Activated CD8-positive, alpha-beta T cell treated with anti-CD3 and anti-CD28 coated beads, Interleukin-2, amount 10 ng/mL, durations not matched to agents 7 days and 5 days (primary cell): ENCODE results near the gene TEPSIN. TPM values are rescaled to one million over a fixed set of nuclear protein-coding genes. Genes with fewer than 3 reads are reported as not detected.

Experiments
- ATAC-seq: fragments of 150-1000 bp; cut with Tn5 transposase; one replicate; pipeline ENCODE4 v1.10.0; 2021; ENCODE audit warnings: moderate library complexity
- CTCF ChIA-PET: fragments of 350-600 bp; sonication (Branson Sonifier 250); formaldehyde crosslinking; loops from one replicate; lab custom pipeline; 2021; ENCODE audit warnings: antibody characterized with exemption; lab: Charles Lee
- POLR2A ChIA-PET: fragments of 350-600 bp; sonication (Branson Sonifier 250); formaldehyde crosslinking; loops from one replicate; lab custom pipeline; 2021; ENCODE audit warnings: antibody characterized with exemption; lab: Charles Lee
- DNase-seq: peaks from one replicate; pipeline ENCODE4 v3.0.0-alpha.2; 2020
- H3K27ac Mint-ChIP-seq: one replicate; pipeline ENCODE4 v1.8.0; 2021; ENCODE audit warnings: mild to moderate bottlenecking, mixed read lengths
- H3K27me3 Mint-ChIP-seq: one replicate; pipeline ENCODE4 v1.8.0; 2021; ENCODE audit warnings: low read depth, mixed read lengths
- H3K36me3 Mint-ChIP-seq: one replicate; pipeline ENCODE4 v1.8.0; 2021; ENCODE audit warnings: low read depth, mixed read lengths
- H3K4me1 Mint-ChIP-seq: one replicate; pipeline ENCODE4 v1.8.0; 2021; ENCODE audit warnings: low read depth, mixed read lengths
- H3K4me3 Mint-ChIP-seq: one replicate; pipeline ENCODE4 v1.8.0; 2021; ENCODE audit warnings: mild to moderate bottlenecking, mixed read lengths
- H3K9me3 Mint-ChIP-seq: one replicate; pipeline ENCODE4 v1.8.0; 2022; ENCODE audit warnings: mixed read lengths; ENCODE audit not compliant: insufficient read depth
- total RNA-seq, 2 experiments: library from RNA; stranded (reverse); gene quantifications; one replicate each; pipeline ENCODE4 v1.2.3, GENCODE V29; 2021

Gene TEPSIN
- total RNA-seq, 2 experiments from 2014 or later = 43.8 to 52.7 TPM

GRCh38 chr17:81183807-81184206 lies 55.0 kb downstream of the TEPSIN start:
- no peaks in the 10 kb centered on the region for H3K36me3 Mint-ChIP-seq
- ChIA-PET POLR2A (no interaction called here), CTCF (no interaction called here)

GRCh38 chr17:81183316-81183715 lies 55.5 kb downstream of the TEPSIN start:
- no peaks in the 10 kb centered on the region for H3K9me3 Mint-ChIP-seq
- H3K4me1 Mint-ChIP-seq = no peaks in the 10 kb centered on the region
- ChIA-PET CTCF (no interaction called here), POLR2A (no interaction called here)
- DNase-seq (no peak), ATAC-seq (no peak)
- H3K4me3 Mint-ChIP-seq = no peak overlapping the region
- H3K36me3 Mint-ChIP-seq = no peaks in the 10 kb centered on the region
- H3K27me3 Mint-ChIP-seq = peaks cover 2% of the 10 kb centered on the region
- H3K27ac Mint-ChIP-seq = no peak overlapping the region

More at GRCh38 chr17:81183807-81184206, 55.0 kb downstream of the TEPSIN start:
- peaks cover 2% of the 10 kb centered on the region for H3K27me3 Mint-ChIP-seq
- no peaks in the 10 kb centered on the region for H3K9me3 Mint-ChIP-seq
- no peak overlapping the region for H3K27ac Mint-ChIP-seq
- ATAC-seq (no peak), DNase-seq (no peak)
- no peak overlapping the region for H3K4me3 Mint-ChIP-seq
- no peaks in the 10 kb centered on the region for H3K4me1 Mint-ChIP-seq

DNA sequence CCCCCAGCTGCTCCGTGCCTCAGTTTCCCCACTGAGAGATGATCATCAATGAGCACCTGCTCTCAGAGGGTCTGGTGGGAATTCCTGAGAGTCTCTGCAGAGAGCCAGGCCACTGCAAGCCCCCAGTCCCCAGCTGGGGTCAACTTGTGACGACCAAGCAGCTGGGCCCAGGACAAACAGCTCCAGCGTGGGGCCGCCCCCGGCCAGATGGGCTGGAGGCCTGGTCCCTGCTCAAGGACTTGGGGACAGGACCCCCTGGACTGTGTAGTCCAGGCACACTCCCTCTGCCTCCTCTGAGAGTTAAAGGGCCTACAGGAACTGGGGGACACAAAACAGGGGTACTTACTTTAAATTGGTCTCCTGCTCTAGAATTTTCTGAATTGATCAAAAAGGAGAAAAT lies 56.3 kb downstream of the TEPSIN start:
- no peak overlapping the region for H3K4me3 Mint-ChIP-seq
- H3K27me3 Mint-ChIP-seq = peaks cover 2% of the 10 kb centered on the region
- ATAC-seq (no peak), DNase-seq (no peak)
- no peaks in the 10 kb centered on the region for H3K9me3 Mint-ChIP-seq
- no peak overlapping the region for H3K27ac Mint-ChIP-seq
- no peaks in the 10 kb centered on the region for H3K4me1 Mint-ChIP-seq
- CTCF ChIA-PET = no interaction called here
- no peaks in the 10 kb centered on the region for H3K36me3 Mint-ChIP-seq
- POLR2A ChIA-PET = no interaction called here

DNA sequence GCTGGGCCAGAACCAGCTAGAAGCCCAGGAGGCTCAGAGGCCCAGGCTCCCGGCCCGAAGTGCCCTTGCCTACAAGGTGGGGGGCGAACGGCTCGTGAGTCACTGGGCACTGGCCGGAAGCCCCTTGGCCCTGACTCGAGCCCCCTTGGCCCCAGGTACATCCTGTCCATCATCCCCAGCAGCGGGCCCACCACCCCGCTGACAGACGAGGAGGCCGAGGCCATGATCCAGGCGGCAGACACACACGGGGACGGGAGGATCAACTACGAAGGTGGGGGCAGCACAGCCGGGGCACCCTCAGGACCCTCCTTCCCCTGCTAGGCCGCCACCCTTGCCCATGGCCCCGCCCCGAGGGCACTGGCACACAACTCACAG lies 57.1 kb downstream of the TEPSIN start:
- H3K36me3 Mint-ChIP-seq = no peaks in the 10 kb centered on the region
- no peak overlapping the region for H3K27ac Mint-ChIP-seq
- H3K4me1 Mint-ChIP-seq = no peaks in the 10 kb centered on the region
- no peaks in the 10 kb centered on the region for H3K9me3 Mint-ChIP-seq
- ChIA-PET POLR2A (no interaction called here), CTCF (no interaction called here)
- DNase-seq = no peak
- peaks cover 2% of the 10 kb centered on the region for H3K27me3 Mint-ChIP-seq
- no peak overlapping the region for H3K4me3 Mint-ChIP-seq
- ATAC-seq = no peak

- no peak for DNase-seq
- CTCF ChIA-PET = no interaction called here
- Mint-ChIP-seq H3K27ac (no peak overlapping the region), H3K27me3 (peaks cover 2% of the 10 kb centered on the region), H3K36me3 (no peaks in the 10 kb centered on the region), H3K4me3 (no peak overlapping the region), H3K9me3 (no peaks in the 10 kb centered on the region), H3K4me1 (no peaks in the 10 kb centered on the region)
- no peak for ATAC-seq
- POLR2A ChIA-PET = no interaction called here
These were observed 57.7 kb downstream of the TEPSIN start for GRCh38 chr17:81180836-81181810.

- no peak overlapping the region for H3K4me3 Mint-ChIP-seq
- H3K27me3 Mint-ChIP-seq = peaks cover 8% of the 10 kb centered on the region
- H3K27ac Mint-ChIP-seq = no peak overlapping the region
- H3K4me1 Mint-ChIP-seq = no peaks in the 10 kb centered on the region
- ChIA-PET CTCF (no interaction called here), POLR2A (no interaction called here)
- DNase-seq (no peak), ATAC-seq (no peak)
- H3K36me3 Mint-ChIP-seq = no peaks in the 10 kb centered on the region
- H3K9me3 Mint-ChIP-seq = no peaks in the 10 kb centered on the region
These were observed 59.0 kb downstream of the TEPSIN start for GRCh38 chr17:81179861-81180260.

DNA sequence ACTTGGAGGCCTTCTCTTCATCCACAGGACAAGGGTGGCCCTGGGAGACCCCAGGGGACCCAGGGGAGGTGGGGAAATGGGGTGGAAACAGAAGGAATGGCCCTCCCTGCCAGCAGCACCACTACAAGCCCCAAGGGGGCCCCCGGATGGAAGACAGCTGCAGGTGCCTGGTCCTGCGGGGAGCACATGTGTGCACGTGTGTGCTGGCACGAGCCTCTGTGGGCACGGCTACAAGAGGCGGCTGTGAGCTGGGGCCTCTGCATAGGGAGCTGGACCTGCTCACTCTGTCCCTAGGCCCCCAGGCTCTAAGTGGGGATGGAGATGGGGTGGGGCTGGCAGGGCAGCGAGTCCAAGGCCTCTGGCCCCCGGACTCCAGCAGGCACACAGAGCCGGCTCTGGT lies 59.6 kb downstream of the TEPSIN start:
- no peaks in the 10 kb centered on the region for H3K9me3 Mint-ChIP-seq
- H3K27me3 Mint-ChIP-seq = peaks cover 6% of the 10 kb centered on the region
- ATAC-seq (no peak), DNase-seq (no peak)
- POLR2A ChIA-PET = no interaction called here
- no peak overlapping the region for H3K27ac Mint-ChIP-seq
- no peak overlapping the region for H3K4me3 Mint-ChIP-seq
- no peaks in the 10 kb centered on the region for H3K36me3 Mint-ChIP-seq
- no peaks in the 10 kb centered on the region for H3K4me1 Mint-ChIP-seq
- CTCF ChIA-PET = no interaction called here

Other genes starting within 250 kb of the TEPSIN start
- 10 to 100 TPM; 32.4 to 35.5 TPM for gene CHMP6, start 247.2 kb downstream of the TEPSIN start, total RNA-seq
- 1 to 10 TPM; 5.0 to 5.8 TPM for gene BAIAP2, start 203.9 kb downstream of the TEPSIN start, total RNA-seq
- not detected for gene PVALEF, start 73.5 kb downstream of the TEPSIN start, total RNA-seq
- 1 to 10 TPM in 1 of 2 experiments, under 1 TPM in 1; 0.71 to 1.1 TPM for gene AATK, start 72.8 kb downstream of the TEPSIN start, total RNA-seq
- gene CEP131, start 16.1 kb downstream of the TEPSIN start, total RNA-seq = 10 to 100 TPM; 17.9 to 19.0 TPM
- gene NDUFAF8, start 263 bp upstream of the TEPSIN start, total RNA-seq = 10 to 100 TPM; 42.3 to 48.3 TPM
- gene SLC38A10, start 56.3 kb upstream of the TEPSIN start, total RNA-seq = 10 to 100 TPM; 78.5 to 83.5 TPM
- under 1 TPM; 0.87 to 0.91 TPM for gene BAHCC1, start 156.4 kb upstream of the TEPSIN start, total RNA-seq